ENCODE data around the gene SAE1.

Gene SAE1

GRCh38 chr19:47145639-47146486, 15.2 kb downstream of the SAE1 start:
- no peak for TF ChIP-seq CTCF (IDR thresholded peaks at IDR 0.05; ENCODE audit: low read depth, low read length)
- DNase-seq (ENCODE audit: extremely low read depth, low read depth): no peak

GRCh38 chr19:47146920-47147319, 16.3 kb downstream of the SAE1 start:
- TF ChIP-seq CTCF (IDR thresholded peaks at IDR 0.05; ENCODE audit: low read depth, low read length): no peak

GRCh38 chr19:47151627-47152026, 21.0 kb downstream of the SAE1 start:
- DNase-seq (ENCODE audit: extremely low read depth, low read depth): no peak
- TF ChIP-seq CTCF (IDR thresholded peaks at IDR 0.05; ENCODE audit: low read depth, low read length): no peak

More at GRCh38 chr19:47146920-47147319, 16.3 kb downstream of the SAE1 start:
- DNase-seq (ENCODE audit: extremely low read depth, low read depth): no peak

- TF ChIP-seq CTCF (IDR thresholded peaks at IDR 0.05; ENCODE audit: low read depth, low read length): no peak
- no peak for DNase-seq (ENCODE audit: extremely low read depth, low read depth)
Observed at GRCh38 chr19:47152205-47152604, 21.6 kb downstream of the SAE1 start.

GRCh38 chr19:47152632-47153031, 22.0 kb downstream of the SAE1 start:
- no peak for DNase-seq (ENCODE audit: extremely low read depth, low read depth)
- TF ChIP-seq CTCF (IDR thresholded peaks at IDR 0.05; ENCODE audit: low read depth, low read length): no peak

GRCh38 chr19:47153266-47153665, 22.6 kb downstream of the SAE1 start:
- DNase-seq (ENCODE audit: extremely low read depth, low read depth): no peak
- no peak for TF ChIP-seq CTCF (IDR thresholded peaks at IDR 0.05; ENCODE audit: low read depth, low read length)

GRCh38 chr19:47155148-47155547, 24.5 kb downstream of the SAE1 start:
- TF ChIP-seq CTCF (IDR thresholded peaks at IDR 0.05; ENCODE audit: low read depth, low read length): no peak

More at GRCh38 chr19:47155148-47155547, 24.5 kb downstream of the SAE1 start:
- no peak for DNase-seq (ENCODE audit: extremely low read depth, low read depth)
